ENCODE results near the gene CST3. TPM values are rescaled to one million over a fixed set of nuclear protein-coding genes. Genes with fewer than 3 reads are reported as not detected.

CST3 gene
- total and polyA plus RNA-seq, 2 experiments from 2014 or later, result 921 to 2,850 TPM

DNA sequence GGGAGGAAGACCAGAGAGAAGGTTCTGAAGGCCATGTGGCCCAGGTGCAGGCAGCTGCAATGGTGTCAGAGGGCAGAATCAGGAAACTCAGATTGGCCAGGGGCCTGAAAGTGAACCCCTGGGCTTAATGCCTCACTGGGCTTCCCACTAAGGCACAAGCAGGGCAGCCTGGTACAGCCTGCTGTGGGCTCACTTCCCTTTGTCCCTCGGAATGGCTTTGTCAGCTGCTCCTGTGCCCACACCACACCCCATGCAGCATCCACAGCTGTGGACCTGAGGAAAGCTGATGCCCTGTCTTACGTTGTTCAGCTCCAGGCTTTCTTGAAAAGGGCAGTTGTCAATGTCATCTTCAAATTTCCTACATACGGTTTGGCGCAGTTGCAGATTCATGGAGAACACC lies 34.4 kb downstream of the CST3 start:
- Histone ChIP-seq H2AFZ (no peak overlapping the region), H3K9me2 (replicated peaks; ENCODE audit: insufficient read depth) (no peaks in the 10 kb centered on the region), H3K27me3 (no peaks in the 10 kb centered on the region), H3K27ac (no peak overlapping the region), H3K36me3 (replicated peaks; ENCODE audit: insufficient read depth, low read depth) (no peaks in the 10 kb centered on the region), H3K4me3 (no peak overlapping the region), H3K79me2 (no peaks in the 10 kb centered on the region), H3K4me2 (no peak overlapping the region), H3K9me3 (ENCODE audit: low read depth) (no peaks in the 10 kb centered on the region), H4K20me1 (ENCODE audit: insufficient read depth, poor library complexity, severe bottlenecking) (no peaks in the 10 kb centered on the region), H3K4me1 (ENCODE audit: insufficient read depth) (no peaks in the 10 kb centered on the region)
- no peak for DNase-seq (ENCODE audit: low spot score)
- TF ChIP-seq EZH2phosphoT487 (IDR thresholded peaks at IDR 0.05; ENCODE audit: low read depth, severe bottlenecking, unreplicated experiment) (no peak), EZH2 (IDR thresholded peaks at IDR 0.05; ENCODE audit: borderline replicate concordance) (no peak)
- TF ChIP-seq, protein P1, sequence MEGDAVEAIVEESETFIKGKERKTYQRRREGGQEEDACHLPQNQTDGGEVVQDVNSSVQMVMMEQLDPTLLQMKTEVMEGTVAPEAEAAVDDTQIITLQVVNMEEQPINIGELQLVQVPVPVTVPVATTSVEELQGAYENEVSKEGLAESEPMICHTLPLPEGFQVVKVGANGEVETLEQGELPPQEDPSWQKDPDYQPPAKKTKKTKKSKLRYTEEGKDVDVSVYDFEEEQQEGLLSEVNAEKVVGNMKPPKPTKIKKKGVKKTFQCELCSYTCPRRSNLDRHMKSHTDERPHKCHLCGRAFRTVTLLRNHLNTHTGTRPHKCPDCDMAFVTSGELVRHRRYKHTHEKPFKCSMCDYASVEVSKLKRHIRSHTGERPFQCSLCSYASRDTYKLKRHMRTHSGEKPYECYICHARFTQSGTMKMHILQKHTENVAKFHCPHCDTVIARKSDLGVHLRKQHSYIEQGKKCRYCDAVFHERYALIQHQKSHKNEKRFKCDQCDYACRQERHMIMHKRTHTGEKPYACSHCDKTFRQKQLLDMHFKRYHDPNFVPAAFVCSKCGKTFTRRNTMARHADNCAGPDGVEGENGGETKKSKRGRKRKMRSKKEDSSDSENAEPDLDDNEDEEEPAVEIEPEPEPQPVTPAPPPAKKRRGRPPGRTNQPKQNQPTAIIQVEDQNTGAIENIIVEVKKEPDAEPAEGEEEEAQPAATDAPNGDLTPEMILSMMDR (IDR thresholded peaks at IDR 0.05; ENCODE audit: poor library complexity), result no peak
- 93% methylated on average over 4 of the region's 4 CpGs for WGBS (ENCODE audit: low lambda C conversion rate, missing lambda C conversion rate)

DNA sequence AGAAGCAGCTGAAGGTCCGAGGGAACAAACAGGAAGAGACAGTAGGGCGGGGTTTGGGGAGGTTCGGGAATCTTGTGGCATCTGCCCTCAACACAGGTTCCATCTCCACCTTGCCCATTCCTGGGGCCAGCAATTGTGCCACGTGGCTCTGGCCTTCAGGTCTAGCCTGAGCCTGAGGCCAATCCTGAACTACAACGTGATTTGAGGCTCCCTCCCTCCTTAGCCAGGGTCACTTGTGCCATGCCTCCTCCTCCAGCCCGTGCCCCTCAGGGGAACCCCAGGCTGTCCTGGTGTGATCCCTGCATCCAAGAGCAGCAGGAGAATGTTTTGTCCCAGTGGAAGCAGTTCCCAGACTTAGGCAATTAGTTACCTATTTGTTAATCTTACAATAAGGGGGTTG lies 35.1 kb downstream of the CST3 start:
- Histone ChIP-seq H4K20me1 (ENCODE audit: insufficient read depth, poor library complexity, severe bottlenecking) (no peaks in the 10 kb centered on the region), H3K27ac (no peak overlapping the region), H3K4me1 (ENCODE audit: insufficient read depth) (no peaks in the 10 kb centered on the region), H3K27me3 (no peaks in the 10 kb centered on the region), H3K36me3 (replicated peaks; ENCODE audit: insufficient read depth, low read depth) (no peaks in the 10 kb centered on the region), H2AFZ (no peak overlapping the region), H3K4me2 (no peak overlapping the region), H3K4me3 (no peak overlapping the region), H3K9me3 (ENCODE audit: low read depth) (no peaks in the 10 kb centered on the region), H3K9me2 (replicated peaks; ENCODE audit: insufficient read depth) (no peaks in the 10 kb centered on the region), H3K79me2 (no peaks in the 10 kb centered on the region)
- TF ChIP-seq EZH2 (IDR thresholded peaks at IDR 0.05; ENCODE audit: borderline replicate concordance) (no peak), EZH2phosphoT487 (IDR thresholded peaks at IDR 0.05; ENCODE audit: low read depth, severe bottlenecking, unreplicated experiment) (no peak)
- TF ChIP-seq, protein P1 (IDR thresholded peaks at IDR 0.05; ENCODE audit: poor library complexity), result no peak
- WGBS (ENCODE audit: low lambda C conversion rate, missing lambda C conversion rate), result 88% methylated on average over 6 of the region's 6 CpGs
- no peak for DNase-seq (ENCODE audit: low spot score)

DNA sequence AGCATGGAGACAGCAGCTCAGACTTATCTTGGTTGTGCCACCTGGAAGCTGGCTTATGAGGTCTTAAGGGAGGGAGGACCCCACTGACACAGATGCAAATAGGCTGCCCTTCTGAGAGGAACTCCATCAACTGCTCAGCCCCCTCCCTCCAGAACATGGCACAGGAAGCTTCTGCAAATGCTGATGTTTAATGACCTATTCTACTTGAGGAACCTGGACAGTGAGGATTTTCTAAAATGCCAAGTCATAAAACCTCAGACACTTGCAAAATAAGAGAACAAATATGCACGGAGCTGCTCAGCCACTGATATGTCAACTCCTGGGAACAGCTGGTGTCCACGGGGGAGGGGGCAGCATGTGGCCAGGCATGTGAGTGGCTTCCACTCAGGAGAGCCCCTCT lies 35.5 kb downstream of the CST3 start:
- H3K27ac ChIP-seq, result no peak overlapping the region
- H4K20me1 ChIP-seq (ENCODE audit: insufficient read depth, poor library complexity, severe bottlenecking), result no peaks in the 10 kb centered on the region
- no peak for TF ChIP-seq EZH2phosphoT487 (IDR thresholded peaks at IDR 0.05; ENCODE audit: low read depth, severe bottlenecking, unreplicated experiment)
- TF ChIP-seq, protein P1 (IDR thresholded peaks at IDR 0.05; ENCODE audit: poor library complexity), result no peak
- H3K4me3 ChIP-seq, result no peak overlapping the region
- no peaks in the 10 kb centered on the region for H3K27me3 ChIP-seq
- 70% methylated on average over 2 of the region's 2 CpGs for WGBS (ENCODE audit: low lambda C conversion rate, missing lambda C conversion rate)
- no peaks in the 10 kb centered on the region for H3K4me1 ChIP-seq (ENCODE audit: insufficient read depth)
- no peaks in the 10 kb centered on the region for H3K9me3 ChIP-seq (ENCODE audit: low read depth)
- no peaks in the 10 kb centered on the region for H3K79me2 ChIP-seq
- no peaks in the 10 kb centered on the region for H3K9me2 ChIP-seq (replicated peaks; ENCODE audit: insufficient read depth)
- H2AFZ ChIP-seq, result no peak overlapping the region
- no peak overlapping the region for H3K4me2 ChIP-seq
- no peak for DNase-seq (ENCODE audit: low spot score)
- H3K36me3 ChIP-seq (replicated peaks; ENCODE audit: insufficient read depth, low read depth), result no peaks in the 10 kb centered on the region

DNA sequence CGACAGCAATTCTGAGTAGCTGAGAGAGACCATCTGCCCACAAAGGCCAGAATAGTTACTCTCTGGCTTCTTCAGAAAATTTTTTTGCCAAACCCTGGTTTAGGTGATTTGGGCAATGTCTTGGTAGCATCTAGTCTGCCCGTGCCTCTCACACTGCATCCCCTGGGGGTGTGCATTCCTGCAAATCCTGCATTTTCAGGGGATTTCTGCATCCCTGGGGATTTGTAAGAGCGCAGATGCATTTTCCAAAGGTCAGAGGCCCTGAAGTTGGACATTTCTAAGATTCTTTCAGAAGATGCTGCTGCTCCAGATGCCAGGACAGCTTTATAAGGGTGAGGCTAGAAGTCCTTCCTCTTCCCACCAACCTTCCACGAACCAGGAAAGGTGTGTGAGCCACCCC lies 36.0 kb downstream of the CST3 start:
- H3K4me3 ChIP-seq, result no peak overlapping the region
- no peak for DNase-seq (ENCODE audit: low spot score)

More for the DNA sequence above, 36.0 kb downstream of the CST3 start:
- TF ChIP-seq EZH2 (IDR thresholded peaks at IDR 0.05; ENCODE audit: borderline replicate concordance), result no peak
- TF ChIP-seq EZH2phosphoT487 (IDR thresholded peaks at IDR 0.05; ENCODE audit: low read depth, severe bottlenecking, unreplicated experiment), result no peak
- H3K4me2 ChIP-seq, result no peak overlapping the region
- H3K27ac ChIP-seq, result no peak overlapping the region
- no peaks in the 10 kb centered on the region for H3K36me3 ChIP-seq (replicated peaks; ENCODE audit: insufficient read depth, low read depth)
- H3K9me2 ChIP-seq (replicated peaks; ENCODE audit: insufficient read depth), result no peaks in the 10 kb centered on the region
- H3K79me2 ChIP-seq, result no peaks in the 10 kb centered on the region
- H3K9me3 ChIP-seq (ENCODE audit: low read depth), result no peaks in the 10 kb centered on the region
- H3K4me1 ChIP-seq (ENCODE audit: insufficient read depth), result no peaks in the 10 kb centered on the region
- no peaks in the 10 kb centered on the region for H4K20me1 ChIP-seq (ENCODE audit: insufficient read depth, poor library complexity, severe bottlenecking)
- H2AFZ ChIP-seq, result no peak overlapping the region
- H3K27me3 ChIP-seq, result no peaks in the 10 kb centered on the region
- WGBS (ENCODE audit: low lambda C conversion rate, missing lambda C conversion rate), result 65% methylated on average over 4 of the region's 4 CpGs
